Peyer's patch (tissue), 4 donors: ENCODE results near the gene ATG4B. TPM values are rescaled to one million over a fixed set of nuclear protein-coding genes. Genes with fewer than 3 reads are reported as not detected.

Source experiments
- DNase-seq, 3 donors: peaks; one replicate each; pipeline ENCODE4 v3.0.0-alpha.2; 2017 to 2019
- H3K27ac ChIP-seq, 4 donors: fragments of 200-600 bp; sonication (generic); one replicate each; pipeline ENCODE4 v1.5.1; 2016 to 2019
- H3K27me3 ChIP-seq, 2 donors: fragments of 200-600 bp; sonication (generic); one replicate each; pipeline ENCODE4 v1.5.1; 2019
- H3K36me3 ChIP-seq, 3 donors: fragments of 200-600 bp; sonication (generic); one replicate each; pipeline ENCODE4 v1.5.1; 2016 to 2019
- H3K4me1 ChIP-seq, 4 donors: fragments of 200-600 bp; sonication (generic); one replicate each; pipeline ENCODE4 v1.5.1; 2016 to 2019
- H3K4me3 ChIP-seq, 4 donors: fragments of 200-600 bp; sonication (generic); 1 replicate in 3 of 4; 2 replicates in 1 of 4; pipeline ENCODE4 v1.5.1; 2016 to 2019; ENCODE audit warnings: mild to moderate bottlenecking in 1 of 4
- H3K9me3 ChIP-seq, 4 donors: fragments of 200-600 bp; sonication (generic); one replicate each; pipeline ENCODE4 v1.5.1; 2016 to 2019; ENCODE audit warnings: mild to moderate bottlenecking in 1 of 4
- CTCF ChIP-seq, 6 experiments: fragments of 450-650 bp in 4 of 6; fragments of 200-600 bp in 2 of 6; sonication (generic) in 1 of 6; IDR thresholded peaks; one replicate each; pipeline ENCODE4 v1.5.1; 2017 to 2019; ENCODE audit warnings: antibody characterized with exemption in 6 of 6, mild to moderate bottlenecking in 3 of 6, moderate library complexity in 1 of 6
- POLR2A ChIP-seq, 2 donors: fragments of 450-650 bp; IDR thresholded peaks; one replicate each; pipeline ENCODE4 v1.5.1; 2017; ENCODE audit warnings: antibody characterized with exemption in 2 of 2, mild to moderate bottlenecking in 2 of 2, moderate library complexity in 2 of 2
- total RNA-seq, 4 donors: library from RNA; depleted of rRNA; stranded (reverse); fragments of >200 nt; gene quantifications; one replicate each; pipeline ENCODE4 v1.1.0, GENCODE V29; 2016

The ATG4B gene
- total RNA-seq, 4 donors from 2014 or later, result 133 to 272 (median 259) TPM

- Histone ChIP-seq H3K4me1 (no peaks in the 10 kb centered on the region), H3K27ac (no peak overlapping the region), H3K27me3 (no peaks in the 10 kb centered on the region), H3K36me3 (peaks cover 0 to 97% (median 0%) of the 10 kb centered on the region in 3 donors), H3K4me3 (no peak overlapping the region), H3K9me3 (no peaks in the 10 kb centered on the region)
- TF ChIP-seq CTCF (IDR thresholded peaks at IDR 0.05) (no peak), POLR2A (IDR thresholded peaks at IDR 0.05) (no peak)
- no peak for DNase-seq
Measured at GRCh38 chr2:241597561-241597960, 39.9 kb upstream of the ATG4B start.

- Histone ChIP-seq H3K9me3 (no peaks in the 10 kb centered on the region), H3K27ac (no peak overlapping the region), H3K4me1 (no peaks in the 10 kb centered on the region), H3K27me3 (no peaks in the 10 kb centered on the region), H3K4me3 (no peak overlapping the region), H3K36me3 (peaks cover 0 to 97% (median 0%) of the 10 kb centered on the region in 3 donors)
- DNase-seq, result no peak
- TF ChIP-seq CTCF (IDR thresholded peaks at IDR 0.05) (no peak), POLR2A (IDR thresholded peaks at IDR 0.05) (no peak)
Measured at GRCh38 chr2:241598061-241598460, 39.4 kb upstream of the ATG4B start.

DNA sequence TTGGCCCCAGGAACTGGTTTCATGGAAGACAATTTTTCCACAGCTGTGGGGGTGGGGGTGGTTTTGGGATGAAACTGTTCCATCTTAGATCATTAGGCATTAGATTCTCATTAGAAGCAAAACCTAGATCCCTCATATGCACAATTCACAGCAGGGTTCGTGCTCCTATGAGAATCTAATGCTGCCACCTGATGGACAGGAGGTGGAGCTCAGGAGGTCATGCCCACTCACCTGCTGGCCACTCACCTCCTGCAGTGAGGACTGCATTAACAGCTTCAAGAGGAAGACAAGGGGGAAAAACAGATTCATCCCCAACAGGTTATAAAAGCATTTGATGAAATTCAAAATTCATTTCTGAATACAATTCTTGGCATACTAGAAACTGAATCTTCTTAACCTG is 39.0 kb upstream of the ATG4B start:
- TF ChIP-seq POLR2A (IDR thresholded peaks at IDR 0.05) (no peak), CTCF (IDR thresholded peaks at IDR 0.05) (peak in 3 of 6 experiments; percentile 25 to 44 (median 38))
- peaks cover 0 to 97% (median 0%) of the 10 kb centered on the region in 3 donors for H3K36me3 ChIP-seq
- no peaks in the 10 kb centered on the region for H3K27me3 ChIP-seq
- no peak overlapping the region for H3K4me3 ChIP-seq
- H3K4me1 ChIP-seq, result no peaks in the 10 kb centered on the region
- no peaks in the 10 kb centered on the region for H3K9me3 ChIP-seq
- no peak overlapping the region for H3K27ac ChIP-seq
- DNase-seq, result no peak

DNA sequence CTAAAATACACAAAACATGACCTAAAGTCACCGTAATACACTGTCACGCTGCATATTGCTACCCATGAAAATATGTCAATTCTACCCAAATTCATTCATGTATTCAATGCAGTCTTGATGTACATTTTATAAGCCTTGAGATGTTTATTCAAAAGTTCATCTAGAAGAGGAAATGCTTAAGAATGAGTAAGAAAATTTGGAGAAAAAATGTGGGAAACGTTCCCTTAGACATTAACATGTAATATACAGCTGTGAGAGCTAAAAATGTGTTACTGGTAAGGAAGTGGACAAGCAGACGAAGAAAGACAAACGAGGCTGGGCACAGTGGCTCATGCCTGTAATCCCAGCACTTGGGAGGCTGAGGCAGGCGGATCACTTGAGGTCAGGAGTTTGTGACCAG is 37.9 kb upstream of the ATG4B start:
- H3K27ac ChIP-seq, result no peak overlapping the region
- DNase-seq, result no peak
- H3K27me3 ChIP-seq, result no peaks in the 10 kb centered on the region
- H3K9me3 ChIP-seq, result no peaks in the 10 kb centered on the region
- TF ChIP-seq POLR2A (IDR thresholded peaks at IDR 0.05), result no peak
- no peak for TF ChIP-seq CTCF (IDR thresholded peaks at IDR 0.05)
- no peak overlapping the region for H3K4me3 ChIP-seq
- H3K4me1 ChIP-seq, result no peaks in the 10 kb centered on the region
- H3K36me3 ChIP-seq, result peaks cover 0 to 96% (median 0%) of the 10 kb centered on the region in 3 donors

GRCh38 chr2:241601841-241602240 is 35.7 kb upstream of the ATG4B start:
- Histone ChIP-seq H3K27me3 (no peaks in the 10 kb centered on the region), H3K4me1 (no peaks in the 10 kb centered on the region), H3K27ac (no peak overlapping the region), H3K36me3 (peaks cover 0 to 96% (median 0%) of the 10 kb centered on the region in 3 donors), H3K9me3 (no peaks in the 10 kb centered on the region), H3K4me3 (no peak overlapping the region)
- no peak for DNase-seq
- TF ChIP-seq POLR2A (IDR thresholded peaks at IDR 0.05) (no peak), CTCF (IDR thresholded peaks at IDR 0.05) (no peak)

GRCh38 chr2:241602720-241603119 is 34.8 kb upstream of the ATG4B start:
- no peak for TF ChIP-seq CTCF (IDR thresholded peaks at IDR 0.05)
- TF ChIP-seq POLR2A (IDR thresholded peaks at IDR 0.05), result no peak
- no peak for DNase-seq
- H3K4me1 ChIP-seq, result no peaks in the 10 kb centered on the region
- H3K36me3 ChIP-seq, result peaks cover 0 to 91% (median 0%) of the 10 kb centered on the region in 3 donors
- no peak overlapping the region for H3K4me3 ChIP-seq
- no peaks in the 10 kb centered on the region for H3K9me3 ChIP-seq
- no peaks in the 10 kb centered on the region for H3K27me3 ChIP-seq
- H3K27ac ChIP-seq, result no peak overlapping the region
